SK-N-SH treated with all-trans-retinoic acid at 6 μM for 48 hours (cell line): ENCODE data around the gene GRID1.

ENCODE experiments used
- ATAC-seq: fragments of 200-7000 bp; cut with Tn5 transposase; 3 replicates; pipeline ENCODE4 v1.9.1; 2020; ENCODE audit warnings: mild to moderate bottlenecking, moderate library complexity
- ARNTL ChIP-seq: fragments of 450-650 bp; formaldehyde crosslinking; IDR thresholded peaks from 2 replicates; pipeline ENCODE4 v1.5.0; 2020; ENCODE audit warnings: low read depth, mild to moderate bottlenecking, moderate library complexity, borderline replicate concordance
- BACH2 ChIP-seq: fragments of 250-450 bp; sonication (Bioruptor Pico); IDR thresholded peaks from 2 replicates; pipeline ENCODE4 v1.9.0; 2021; ENCODE audit warnings: mild to moderate bottlenecking, borderline replicate concordance
- CSDC2 ChIP-seq: fragments of 250-450 bp; sonication (Bioruptor Pico); IDR thresholded peaks from 2 replicates; pipeline ENCODE4 v1.5.0; 2020; ENCODE audit warnings: mild to moderate bottlenecking, moderate library complexity
- ESRRG ChIP-seq: fragments of 250-450 bp; sonication (Bioruptor Pico); IDR thresholded peaks from 2 replicates; pipeline ENCODE4 v1.6.1; 2021; ENCODE audit warnings: mild to moderate bottlenecking
- GLIS3 ChIP-seq: fragments of 250-450 bp; sonication (Bioruptor Pico); IDR thresholded peaks from 2 replicates; pipeline ENCODE4 v1.5.0; 2020; ENCODE audit warnings: mild to moderate bottlenecking, moderate library complexity
- ISL1 ChIP-seq: fragments of 250-450 bp; sonication (Bioruptor Pico); IDR thresholded peaks from 2 replicates; pipeline ENCODE4 v2.1.2; 2022; ENCODE audit warnings: mild to moderate bottlenecking, moderate library complexity
- OSR1 ChIP-seq: fragments of 250-450 bp; sonication (Bioruptor Pico); IDR thresholded peaks from 2 replicates; pipeline ENCODE4 v1.8.0; 2022; ENCODE audit warnings: moderate library complexity, mild to moderate bottlenecking, inconsistent platforms
- PPARA ChIP-seq: fragments of 250-450 bp; sonication (Bioruptor Pico); IDR thresholded peaks from 2 replicates; pipeline ENCODE4 v1.5.0; 2020; ENCODE audit warnings: mild to moderate bottlenecking, borderline replicate concordance
- RARB ChIP-seq: fragments of 250-450 bp; sonication (Bioruptor Pico); IDR thresholded peaks from 2 replicates; pipeline ENCODE4 v1.8.0; 2021; ENCODE audit warnings: mild to moderate bottlenecking, moderate library complexity
- TCF4 ChIP-seq: fragments of 250-450 bp; sonication (Bioruptor Pico); IDR thresholded peaks from 2 replicates; pipeline ENCODE4 v1.8.0; 2021; ENCODE audit warnings: mild to moderate bottlenecking, moderate library complexity, borderline replicate concordance
- TOX ChIP-seq: fragments of 250-450 bp; sonication (Bioruptor Pico); IDR thresholded peaks from 2 replicates; pipeline ENCODE4 v1.8.0; 2021; ENCODE audit warnings: mild to moderate bottlenecking, moderate library complexity, borderline replicate concordance
- ZC3H10 ChIP-seq: fragments of 250-450 bp; sonication (Bioruptor Pico); IDR thresholded peaks from 2 replicates; pipeline ENCODE4 v1.5.1; 2021; ENCODE audit warnings: mild to moderate bottlenecking, moderate library complexity
- ZFP3 ChIP-seq: fragments of 250-450 bp; sonication (Bioruptor Pico); IDR thresholded peaks from 2 replicates; pipeline ENCODE4 v1.5.0; 2020; ENCODE audit warnings: mild to moderate bottlenecking, moderate library complexity
- ZFP30 ChIP-seq: fragments of 450-650 bp; formaldehyde crosslinking; IDR thresholded peaks from 2 replicates; pipeline ENCODE4 v1.5.0; 2022; ENCODE audit warnings: mild to moderate bottlenecking, moderate library complexity
- ZNF565 ChIP-seq: fragments of 450-650 bp; formaldehyde crosslinking; conservative IDR thresholded peaks from 2 replicates; pipeline ENCODE4 v1.5.0; 2020; ENCODE audit warnings: low read depth, mild to moderate bottlenecking, moderate library complexity
- ZNF70 ChIP-seq: fragments of 450-650 bp; formaldehyde crosslinking; IDR thresholded peaks from 2 replicates; pipeline ENCODE4 v1.5.0; 2020; ENCODE audit warnings: mild to moderate bottlenecking, moderate library complexity
- ZNF8 ChIP-seq: fragments of 450-650 bp; formaldehyde crosslinking; IDR thresholded peaks from 2 replicates; pipeline ENCODE4 v1.5.0; 2020; ENCODE audit warnings: mild to moderate bottlenecking, moderate library complexity
- TF ChIP-seq, protein P1 (sequence below): fragments of 250-450 bp; sonication (Bioruptor Pico); IDR thresholded peaks from 2 replicates; pipeline ENCODE4 v1.8.0; 2021; ENCODE audit warnings: low read depth, mild to moderate bottlenecking, moderate library complexity, borderline replicate concordance
- TF ChIP-seq, protein P2 (sequence below): fragments of 250-450 bp; sonication (Bioruptor Pico); IDR thresholded peaks from 2 replicates; pipeline ENCODE4 v1.8.0; 2020; ENCODE audit warnings: mild to moderate bottlenecking, moderate library complexity, borderline replicate concordance
- TF ChIP-seq, protein P3 (sequence below): fragments of 250-450 bp; sonication (Bioruptor Pico); IDR thresholded peaks from 2 replicates; pipeline ENCODE4 v1.5.0; 2020; ENCODE audit warnings: mild to moderate bottlenecking, moderate library complexity
- TF ChIP-seq, protein P4 (sequence below): fragments of 250-450 bp; sonication (Bioruptor Pico); IDR thresholded peaks from 2 replicates; pipeline ENCODE4 v1.5.1; 2020; ENCODE audit warnings: low read depth, mild to moderate bottlenecking, moderate library complexity

The GRID1 gene

DNA sequence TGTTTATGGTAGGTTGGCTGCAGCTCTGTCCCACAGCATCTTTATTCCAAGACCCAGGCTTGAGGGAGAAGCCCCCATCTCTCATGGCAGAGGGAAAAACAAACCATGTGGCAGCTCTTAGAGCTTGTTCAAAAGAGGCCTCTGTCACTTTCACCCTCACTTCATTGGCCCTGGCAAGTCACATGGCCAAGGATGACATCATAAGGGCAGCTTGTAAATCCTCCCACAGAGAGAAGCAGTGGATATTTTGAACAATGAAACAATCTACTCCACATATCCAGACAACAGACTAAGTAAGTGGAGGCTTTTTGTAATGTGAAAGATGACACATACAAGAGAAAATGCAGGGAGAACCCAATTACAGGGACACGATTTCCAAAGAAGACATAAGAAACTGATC lies 108.1 kb downstream of the GRID1 start:
- TF ChIP-seq, protein P1, sequence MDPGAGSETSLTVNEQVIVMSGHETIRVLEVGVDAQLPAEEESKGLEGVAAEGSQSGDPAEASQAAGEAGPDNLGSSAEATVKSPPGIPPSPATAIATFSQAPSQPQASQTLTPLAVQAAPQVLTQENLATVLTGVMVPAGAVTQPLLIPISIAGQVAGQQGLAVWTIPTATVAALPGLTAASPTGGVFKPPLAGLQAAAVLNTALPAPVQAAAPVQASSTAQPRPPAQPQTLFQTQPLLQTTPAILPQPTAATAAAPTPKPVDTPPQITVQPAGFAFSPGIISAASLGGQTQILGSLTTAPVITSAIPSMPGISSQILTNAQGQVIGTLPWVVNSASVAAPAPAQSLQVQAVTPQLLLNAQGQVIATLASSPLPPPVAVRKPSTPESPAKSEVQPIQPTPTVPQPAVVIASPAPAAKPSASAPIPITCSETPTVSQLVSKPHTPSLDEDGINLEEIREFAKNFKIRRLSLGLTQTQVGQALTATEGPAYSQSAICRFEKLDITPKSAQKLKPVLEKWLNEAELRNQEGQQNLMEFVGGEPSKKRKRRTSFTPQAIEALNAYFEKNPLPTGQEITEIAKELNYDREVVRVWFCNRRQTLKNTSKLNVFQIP: no peak
- TF ChIP-seq OSR1 (CRISPR knock-in tag) (no peak), ZNF565 (CRISPR knock-in tag) (no peak), ZNF8 (CRISPR knock-in tag) (no peak)
- TF ChIP-seq, protein P2, sequence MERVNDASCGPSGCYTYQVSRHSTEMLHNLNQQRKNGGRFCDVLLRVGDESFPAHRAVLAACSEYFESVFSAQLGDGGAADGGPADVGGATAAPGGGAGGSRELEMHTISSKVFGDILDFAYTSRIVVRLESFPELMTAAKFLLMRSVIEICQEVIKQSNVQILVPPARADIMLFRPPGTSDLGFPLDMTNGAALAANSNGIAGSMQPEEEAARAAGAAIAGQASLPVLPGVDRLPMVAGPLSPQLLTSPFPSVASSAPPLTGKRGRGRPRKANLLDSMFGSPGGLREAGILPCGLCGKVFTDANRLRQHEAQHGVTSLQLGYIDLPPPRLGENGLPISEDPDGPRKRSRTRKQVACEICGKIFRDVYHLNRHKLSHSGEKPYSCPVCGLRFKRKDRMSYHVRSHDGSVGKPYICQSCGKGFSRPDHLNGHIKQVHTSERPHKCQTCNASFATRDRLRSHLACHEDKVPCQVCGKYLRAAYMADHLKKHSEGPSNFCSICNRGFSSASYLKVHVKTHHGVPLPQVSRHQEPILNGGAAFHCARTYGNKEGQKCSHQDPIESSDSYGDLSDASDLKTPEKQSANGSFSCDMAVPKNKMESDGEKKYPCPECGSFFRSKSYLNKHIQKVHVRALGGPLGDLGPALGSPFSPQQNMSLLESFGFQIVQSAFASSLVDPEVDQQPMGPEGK (CRISPR knock-in tag): no peak
- no peak for ATAC-seq

DNA sequence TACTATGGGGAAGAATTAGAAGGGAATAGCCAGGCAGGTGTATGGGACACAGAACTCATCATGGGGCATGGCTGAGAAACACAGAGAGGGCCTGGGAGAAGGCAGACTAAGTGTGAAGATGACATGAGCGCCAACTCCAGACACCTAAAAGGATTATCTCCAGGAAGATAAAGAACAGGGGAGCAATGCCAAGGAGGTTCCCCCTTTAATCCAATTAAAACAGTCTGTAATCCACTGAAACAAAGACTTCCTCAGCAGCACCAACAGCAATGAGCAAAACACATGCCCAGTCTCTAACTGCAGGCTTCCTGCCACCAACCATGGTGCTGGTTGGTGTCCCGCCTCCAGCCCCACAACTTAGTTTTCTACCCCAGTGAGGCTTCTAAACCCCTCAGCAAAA lies 108.9 kb downstream of the GRID1 start:
- TF ChIP-seq, protein P1: no peak
- no peak for TF ChIP-seq ESRRG
- no peak for TF ChIP-seq ZNF565 (CRISPR knock-in tag)
- no peak for TF ChIP-seq ZNF70 (CRISPR knock-in tag)
- TF ChIP-seq, protein P3, sequence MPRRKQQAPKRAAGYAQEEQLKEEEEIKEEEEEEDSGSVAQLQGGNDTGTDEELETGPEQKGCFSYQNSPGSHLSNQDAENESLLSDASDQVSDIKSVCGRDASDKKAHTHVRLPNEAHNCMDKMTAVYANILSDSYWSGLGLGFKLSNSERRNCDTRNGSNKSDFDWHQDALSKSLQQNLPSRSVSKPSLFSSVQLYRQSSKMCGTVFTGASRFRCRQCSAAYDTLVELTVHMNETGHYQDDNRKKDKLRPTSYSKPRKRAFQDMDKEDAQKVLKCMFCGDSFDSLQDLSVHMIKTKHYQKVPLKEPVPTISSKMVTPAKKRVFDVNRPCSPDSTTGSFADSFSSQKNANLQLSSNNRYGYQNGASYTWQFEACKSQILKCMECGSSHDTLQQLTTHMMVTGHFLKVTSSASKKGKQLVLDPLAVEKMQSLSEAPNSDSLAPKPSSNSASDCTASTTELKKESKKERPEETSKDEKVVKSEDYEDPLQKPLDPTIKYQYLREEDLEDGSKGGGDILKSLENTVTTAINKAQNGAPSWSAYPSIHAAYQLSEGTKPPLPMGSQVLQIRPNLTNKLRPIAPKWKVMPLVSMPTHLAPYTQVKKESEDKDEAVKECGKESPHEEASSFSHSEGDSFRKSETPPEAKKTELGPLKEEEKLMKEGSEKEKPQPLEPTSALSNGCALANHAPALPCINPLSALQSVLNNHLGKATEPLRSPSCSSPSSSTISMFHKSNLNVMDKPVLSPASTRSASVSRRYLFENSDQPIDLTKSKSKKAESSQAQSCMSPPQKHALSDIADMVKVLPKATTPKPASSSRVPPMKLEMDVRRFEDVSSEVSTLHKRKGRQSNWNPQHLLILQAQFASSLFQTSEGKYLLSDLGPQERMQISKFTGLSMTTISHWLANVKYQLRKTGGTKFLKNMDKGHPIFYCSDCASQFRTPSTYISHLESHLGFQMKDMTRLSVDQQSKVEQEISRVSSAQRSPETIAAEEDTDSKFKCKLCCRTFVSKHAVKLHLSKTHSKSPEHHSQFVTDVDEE (CRISPR knock-in tag): no peak
- ATAC-seq: no peak

DNA sequence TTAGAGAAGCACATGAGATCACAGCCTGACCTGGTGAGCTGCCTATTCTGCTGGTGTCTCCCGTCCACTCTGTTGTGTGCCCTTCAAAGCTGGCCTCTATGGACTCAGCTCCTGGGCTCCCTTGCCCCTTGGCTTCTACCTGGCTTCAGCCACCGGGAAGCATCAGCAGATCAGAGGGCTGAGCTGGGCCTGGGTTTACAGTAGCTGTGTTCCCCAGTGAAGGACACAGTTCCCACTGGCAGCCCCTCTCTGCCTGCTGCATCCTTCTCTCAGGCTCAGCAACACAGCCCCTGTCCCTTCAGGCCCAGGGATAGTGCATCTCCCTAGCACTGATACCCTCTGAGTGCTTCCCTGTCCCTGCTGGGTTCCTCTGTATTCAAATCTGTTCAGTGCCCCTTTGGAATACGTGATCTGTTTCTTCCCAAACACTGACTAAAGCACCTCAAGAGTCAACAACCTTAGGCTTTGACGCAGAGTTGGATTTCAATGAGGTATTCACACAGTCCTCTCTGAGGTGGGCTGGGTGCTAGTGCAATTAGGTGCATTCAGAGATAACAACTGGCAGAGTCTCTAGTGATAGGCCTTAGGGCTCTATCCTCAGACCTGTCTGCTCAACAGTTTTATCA lies 109.8 kb downstream of the GRID1 start:
- no peak for ATAC-seq
- TF ChIP-seq ZNF8 (CRISPR knock-in tag) (no peak), BACH2 (CRISPR knock-in tag) (no peak), RARB (CRISPR knock-in tag) (no peak), ISL1 (CRISPR knock-in tag) (no peak), ZFP3 (CRISPR knock-in tag) (no peak), CSDC2 (CRISPR knock-in tag) (no peak), ZFP30 (no peak), PPARA (CRISPR knock-in tag) (no peak), TCF4 (CRISPR knock-in tag) (no peak), ZNF565 (CRISPR knock-in tag) (no peak), TOX (CRISPR knock-in tag) (no peak), GLIS3 (CRISPR knock-in tag) (no peak), ARNTL (CRISPR knock-in tag) (no peak), ZC3H10 (CRISPR knock-in tag) (no peak)
- TF ChIP-seq, protein P2 (CRISPR knock-in tag): no peak
- TF ChIP-seq, protein P4, sequence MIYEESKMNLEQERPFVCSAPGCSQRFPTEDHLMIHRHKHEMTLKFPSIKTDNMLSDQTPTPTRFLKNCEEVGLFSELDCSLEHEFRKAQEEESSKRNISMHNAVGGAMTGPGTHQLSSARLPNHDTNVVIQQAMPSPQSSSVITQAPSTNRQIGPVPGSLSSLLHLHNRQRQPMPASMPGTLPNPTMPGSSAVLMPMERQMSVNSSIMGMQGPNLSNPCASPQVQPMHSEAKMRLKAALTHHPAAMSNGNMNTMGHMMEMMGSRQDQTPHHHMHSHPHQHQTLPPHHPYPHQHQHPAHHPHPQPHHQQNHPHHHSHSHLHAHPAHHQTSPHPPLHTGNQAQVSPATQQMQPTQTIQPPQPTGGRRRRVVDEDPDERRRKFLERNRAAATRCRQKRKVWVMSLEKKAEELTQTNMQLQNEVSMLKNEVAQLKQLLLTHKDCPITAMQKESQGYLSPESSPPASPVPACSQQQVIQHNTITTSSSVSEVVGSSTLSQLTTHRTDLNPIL (CRISPR knock-in tag): no peak
- TF ChIP-seq, protein P1: no peak
- TF ChIP-seq, protein P3 (CRISPR knock-in tag): no peak
- TF ChIP-seq, all 23 proteins: peak for 0
